PC-3 (cell line): Measurements from ENCODE around the gene IGFBP3. TPM values are rescaled to one million over a fixed set of nuclear protein-coding genes. Genes with fewer than 3 reads are reported as not detected.

Experiments used
- ATAC-seq: fragments of 200-7000 bp; cut with Tn5 transposase; 2 replicates; pipeline ENCODE4 v1.9.1; 2020; ENCODE audit warnings: mild to moderate bottlenecking, moderate library complexity
- BruUV-seq: library from RNA; stranded (reverse); fragments of 400-500 nt; replicated peaks from 2 replicates; lab custom pipeline; 2021; lab: Mats Ljungman, UMichigan
- CTCF ChIA-PET: fragments of 300-600 bp; sonication (Branson Sonifier 250); formaldehyde crosslinking; loops from one replicate; lab custom pipeline; 2022; ENCODE audit warnings: antibody characterized with exemption; lab: Charles Lee
- POLR2A ChIA-PET: fragments of 300-600 bp; sonication (Branson Sonifier 250); formaldehyde crosslinking; loops from one replicate; lab custom pipeline; 2022; ENCODE audit warnings: antibody characterized with exemption; ENCODE audit not compliant: unreplicated experiment; lab: Charles Lee
- DNase-seq: peaks from one replicate; pipeline ENCODE4 v3.0.0-alpha.2; 2015
- H2AFZ ChIP-seq: fragments of 300-600 bp; sonication (generic); 2 replicates; pipeline ENCODE4 v1.6.0; 2016; ENCODE audit warnings: antibody characterized with exemption, low read length
- H3F3A ChIP-seq: fragments of 300-600 bp; sonication (generic); one replicate; pipeline ENCODE4 v1.6.0; 2017; ENCODE audit warnings: antibody characterized with exemption, low read length, control low read depth, mild to moderate bottlenecking; ENCODE audit not compliant: unreplicated experiment
- H3K27ac ChIP-seq: fragments of 300-600 bp; sonication (generic); 2 replicates; pipeline ENCODE4 v1.5.1; 2016; ENCODE audit warnings: mild to moderate bottlenecking, low read length
- H3K27me3 ChIP-seq: fragments of 300-600 bp; sonication (generic); 2 replicates; pipeline ENCODE4 v1.6.1; 2016; ENCODE audit warnings: low read length, mixed read lengths
- H3K36me3 ChIP-seq: fragments of 300-600 bp; sonication (generic); 2 replicates; pipeline ENCODE4 v1.6.1; 2016; ENCODE audit warnings: low read depth, mixed run types, low read length, mixed read lengths
- H3K4me1 ChIP-seq: fragments of 300-600 bp; sonication (generic); 2 replicates; pipeline ENCODE4 v1.5.1; 2016; ENCODE audit warnings: low read length; ENCODE audit not compliant: insufficient read depth
- H3K4me2 ChIP-seq: fragments of 300-600 bp; sonication (generic); 2 replicates; pipeline ENCODE4 v1.6.0; 2016; ENCODE audit warnings: low read length
- H3K4me3 ChIP-seq: fragments of 300-600 bp; sonication (generic); 2 replicates; pipeline ENCODE4 v1.5.1; 2016; ENCODE audit warnings: mild to moderate bottlenecking, low read length, mixed read lengths
- H3K79me2 ChIP-seq: fragments of 300-600 bp; sonication (generic); 2 replicates; pipeline ENCODE4 v1.6.1; 2017; ENCODE audit warnings: low read length, mixed read lengths
- H3K9ac ChIP-seq: fragments of 300-600 bp; sonication (generic); 2 replicates; pipeline ENCODE4 v1.6.0; 2016; ENCODE audit warnings: mild to moderate bottlenecking, low read length
- H3K9me2 ChIP-seq: fragments of 300-600 bp; sonication (generic); replicated peaks from 2 replicates; pipeline ENCODE4 v1.6.1; 2016; ENCODE audit warnings: mixed run types, low read length, mixed read lengths
- H3K9me3 ChIP-seq: fragments of 300-600 bp; sonication (generic); 2 replicates; pipeline ENCODE4 v1.6.1; 2016; ENCODE audit warnings: low read length, mixed read lengths
- H4K20me1 ChIP-seq: fragments of 300-600 bp; sonication (generic); 2 replicates; pipeline ENCODE4 v1.6.1; 2016; ENCODE audit warnings: low read length, mixed read lengths
- EZH2 ChIP-seq: fragments of 300-600 bp; sonication (generic); IDR thresholded peaks from one replicate; pipeline ENCODE4 v1.6.1; 2017; ENCODE audit warnings: antibody characterized with exemption, mild to moderate bottlenecking, low read length; ENCODE audit not compliant: unreplicated experiment
- EZH2phosphoT487 ChIP-seq: fragments of 300-600 bp; sonication (generic); IDR thresholded peaks from 2 replicates; pipeline ENCODE4 v1.6.1; 2018; ENCODE audit warnings: mild to moderate bottlenecking, antibody characterized with exemption, low read length, borderline replicate concordance
- intact Hi-C: fragments of 100-400 bp; cut with micrococcal nuclease; formaldehyde crosslinking; loops from 2 replicates; pipeline ENCODE4 v1.9.0; 2023
- total RNA-seq: library from RNA; depleted of rRNA; stranded (reverse); fragments of >200 nt; gene quantifications from 2 replicates; pipeline ENCODE4 v1.2.3, GENCODE V29; 2014
- TF ChIP-seq, protein P1 (sequence below): fragments of 300-600 bp; sonication (generic); conservative IDR thresholded peaks from 2 replicates; pipeline ENCODE4 v1.5.1; 2017; ENCODE audit warnings: antibody characterized with exemption, low read depth, mild to moderate bottlenecking, low read length

IGFBP3 gene
- total RNA-seq, 1 experiment from 2014 or later, result 120 TPM

GRCh38 chr7:45889367-45890067 lies 31.6 kb downstream of the IGFBP3 start:
- H3K79me2 ChIP-seq, result 0 out of 2 replicates have a peak, but pooled peaks cover 5% of the 10 kb centered on the region
- CTCF ChIA-PET, result no interaction called here
- POLR2A ChIA-PET, result no interaction called here
- H3K27me3 ChIP-seq, result no peaks in the 10 kb centered on the region
- peaks cover 40% of the 10 kb centered on the region for H3K4me1 ChIP-seq
- H2AFZ ChIP-seq, result peak overlapping the region; percentile 88
- H3F3A ChIP-seq, result no peaks in the 10 kb centered on the region
- no peaks in the 10 kb centered on the region for H3K36me3 ChIP-seq
- H3K9ac ChIP-seq, result no peak overlapping the region
- DNase-seq (no peak), ATAC-seq (no peak)
- no peak overlapping the region for H3K27ac ChIP-seq
- no peaks in the 10 kb centered on the region for H3K9me3 ChIP-seq
- intact Hi-C loops, result loop anchor here (2.0 to 10.0 kb wide), 3 partner anchors 27 to 1365 kb away; no protein-coding TSS in a partner anchor
- peak overlapping the region; percentile 94 for H3K4me2 ChIP-seq
- H4K20me1 ChIP-seq, result no peaks in the 10 kb centered on the region
- BruUV-seq, result no TSS peak
- H3K9me2 ChIP-seq, result no peaks in the 10 kb centered on the region
- no peak for TF ChIP-seq EZH2phosphoT487
- TF ChIP-seq, protein P1, sequence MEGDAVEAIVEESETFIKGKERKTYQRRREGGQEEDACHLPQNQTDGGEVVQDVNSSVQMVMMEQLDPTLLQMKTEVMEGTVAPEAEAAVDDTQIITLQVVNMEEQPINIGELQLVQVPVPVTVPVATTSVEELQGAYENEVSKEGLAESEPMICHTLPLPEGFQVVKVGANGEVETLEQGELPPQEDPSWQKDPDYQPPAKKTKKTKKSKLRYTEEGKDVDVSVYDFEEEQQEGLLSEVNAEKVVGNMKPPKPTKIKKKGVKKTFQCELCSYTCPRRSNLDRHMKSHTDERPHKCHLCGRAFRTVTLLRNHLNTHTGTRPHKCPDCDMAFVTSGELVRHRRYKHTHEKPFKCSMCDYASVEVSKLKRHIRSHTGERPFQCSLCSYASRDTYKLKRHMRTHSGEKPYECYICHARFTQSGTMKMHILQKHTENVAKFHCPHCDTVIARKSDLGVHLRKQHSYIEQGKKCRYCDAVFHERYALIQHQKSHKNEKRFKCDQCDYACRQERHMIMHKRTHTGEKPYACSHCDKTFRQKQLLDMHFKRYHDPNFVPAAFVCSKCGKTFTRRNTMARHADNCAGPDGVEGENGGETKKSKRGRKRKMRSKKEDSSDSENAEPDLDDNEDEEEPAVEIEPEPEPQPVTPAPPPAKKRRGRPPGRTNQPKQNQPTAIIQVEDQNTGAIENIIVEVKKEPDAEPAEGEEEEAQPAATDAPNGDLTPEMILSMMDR, result no peak
- TF ChIP-seq EZH2, result no peak
- peak overlapping the region; percentile 81 for H3K4me3 ChIP-seq

GRCh38 chr7:45888993-45889366 lies 32.1 kb downstream of the IGFBP3 start:
- intact Hi-C loops, result loop anchor here (10.0 kb wide), 1 partner anchor 656 kb away; no protein-coding TSS in a partner anchor
- no peak overlapping the region for H3K9ac ChIP-seq
- TF ChIP-seq EZH2phosphoT487, result no peak
- TF ChIP-seq, protein P1, result no peak
- no peak for TF ChIP-seq EZH2
- ChIA-PET CTCF (interaction anchor here (1.0 kb wide), 1 partner anchor 29 kb away, joined by 4 read pairs; no protein-coding TSS in a partner anchor), POLR2A (no interaction called here)
- H4K20me1 ChIP-seq, result no peaks in the 10 kb centered on the region
- H3K36me3 ChIP-seq, result no peaks in the 10 kb centered on the region
- H3K4me1 ChIP-seq, result peaks cover 41% of the 10 kb centered on the region
- H3K27ac ChIP-seq, result no peak overlapping the region
- H3K9me3 ChIP-seq, result no peaks in the 10 kb centered on the region
- no peaks in the 10 kb centered on the region for H3K9me2 ChIP-seq
- H3F3A ChIP-seq, result no peaks in the 10 kb centered on the region
- DNase-seq (peak; percentile 43), ATAC-seq (peak; percentile 16)
- peak overlapping the region; percentile 94 for H3K4me2 ChIP-seq
- H3K27me3 ChIP-seq, result no peaks in the 10 kb centered on the region
- H2AFZ ChIP-seq, result peak overlapping the region; percentile 88
- no TSS peak for BruUV-seq
- peak overlapping the region; percentile 81 for H3K4me3 ChIP-seq
- 0 out of 2 replicates have a peak, but pooled peaks cover 5% of the 10 kb centered on the region for H3K79me2 ChIP-seq
